ENCODE results near the gene PPP1R10.
A peak's percentile ranks its signal among the peaks of the same experiment; 100 is the strongest.

Gene PPP1R10

DNA sequence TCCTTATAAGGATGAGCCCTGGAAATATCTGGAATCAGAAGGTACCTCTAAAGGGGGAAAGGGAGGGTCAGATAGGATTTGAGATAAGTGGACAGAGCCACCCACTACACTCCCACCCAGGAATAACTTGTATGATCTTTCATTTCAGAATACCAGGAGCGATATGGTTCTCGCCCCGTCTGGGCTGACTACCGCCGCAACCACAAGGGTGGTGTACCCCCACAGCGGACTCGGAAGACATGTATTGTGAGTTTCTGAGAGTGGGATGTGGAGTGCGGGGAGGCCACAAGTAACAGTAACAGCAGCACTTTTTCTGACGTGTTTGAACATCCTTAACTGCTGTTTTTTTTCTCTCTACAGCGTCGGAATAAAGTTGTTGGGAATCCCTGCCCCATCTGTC lies 2.5 kb upstream of the PPP1R10 start:
- no peak for DNase-seq (ENCODE audit: low spot score)

DNA sequence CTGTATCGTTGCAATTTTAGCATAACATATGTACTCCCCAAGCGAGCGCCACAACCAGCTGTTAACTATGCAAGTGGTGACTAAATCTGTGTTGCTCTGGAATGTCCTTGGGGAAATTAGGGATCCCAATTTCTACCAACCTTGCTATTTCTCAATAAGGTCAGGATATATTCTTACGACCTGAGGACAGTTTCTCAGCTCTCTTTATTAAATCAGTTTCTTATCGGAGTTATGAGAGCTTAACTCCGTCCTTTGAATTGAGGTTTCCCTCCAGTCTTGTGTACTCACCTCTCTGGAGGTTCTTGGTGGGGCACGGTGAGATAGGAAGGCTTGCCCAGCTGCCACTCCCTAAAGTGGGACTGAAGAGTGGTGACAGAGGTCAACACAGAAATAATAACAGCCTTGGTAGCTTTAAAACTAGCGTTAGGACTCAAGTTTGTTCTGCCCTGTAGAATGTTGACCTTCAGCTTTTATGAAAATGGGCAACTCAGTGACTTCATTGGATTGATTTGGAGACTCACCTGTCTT lies 1.3 kb upstream of the PPP1R10 start:
- no peak for DNase-seq (ENCODE audit: low spot score)

DNA sequence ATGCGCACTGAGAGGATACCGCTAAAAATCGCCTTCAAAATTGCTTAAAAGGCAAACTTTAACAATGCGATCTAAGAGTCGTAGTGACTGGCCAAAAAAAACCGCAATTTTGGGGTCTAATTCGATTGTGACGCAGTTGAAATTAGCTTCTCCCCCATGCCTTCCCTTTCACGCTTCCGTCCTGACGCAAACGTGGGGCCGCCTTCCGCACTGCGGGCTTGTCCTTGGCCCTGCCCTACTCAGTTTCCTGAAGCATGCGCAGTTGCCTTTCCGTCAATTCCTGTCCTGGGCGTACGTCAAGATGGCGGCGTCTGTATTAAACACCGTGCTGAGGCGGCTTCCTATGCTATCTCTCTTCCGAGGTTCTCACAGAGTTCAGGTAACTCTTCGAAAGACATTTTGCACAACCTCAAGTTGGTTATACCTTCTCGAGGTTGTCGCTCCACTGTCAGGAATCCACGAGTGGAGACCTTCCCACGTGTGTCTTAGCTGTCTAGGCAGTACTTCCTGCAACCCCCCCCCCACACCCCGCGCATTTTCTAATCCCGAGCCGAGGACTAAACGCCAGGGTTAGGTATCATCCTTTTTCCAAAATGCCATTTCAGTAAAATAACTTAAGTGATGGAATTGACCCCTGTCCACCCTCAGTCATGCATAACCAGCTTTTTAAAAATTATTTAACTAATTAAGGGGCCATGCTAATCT lies 674 bp upstream of the PPP1R10 start, which contains the start of gene MRPS18B:
Gene MRPS18B (plus strand): TSS at position 276 of the 705 bp plus-strand sequence. CDS start 26 bp downstream, at position 302.
- peak; percentile 98 for DNase-seq (ENCODE audit: low spot score)

DNA sequence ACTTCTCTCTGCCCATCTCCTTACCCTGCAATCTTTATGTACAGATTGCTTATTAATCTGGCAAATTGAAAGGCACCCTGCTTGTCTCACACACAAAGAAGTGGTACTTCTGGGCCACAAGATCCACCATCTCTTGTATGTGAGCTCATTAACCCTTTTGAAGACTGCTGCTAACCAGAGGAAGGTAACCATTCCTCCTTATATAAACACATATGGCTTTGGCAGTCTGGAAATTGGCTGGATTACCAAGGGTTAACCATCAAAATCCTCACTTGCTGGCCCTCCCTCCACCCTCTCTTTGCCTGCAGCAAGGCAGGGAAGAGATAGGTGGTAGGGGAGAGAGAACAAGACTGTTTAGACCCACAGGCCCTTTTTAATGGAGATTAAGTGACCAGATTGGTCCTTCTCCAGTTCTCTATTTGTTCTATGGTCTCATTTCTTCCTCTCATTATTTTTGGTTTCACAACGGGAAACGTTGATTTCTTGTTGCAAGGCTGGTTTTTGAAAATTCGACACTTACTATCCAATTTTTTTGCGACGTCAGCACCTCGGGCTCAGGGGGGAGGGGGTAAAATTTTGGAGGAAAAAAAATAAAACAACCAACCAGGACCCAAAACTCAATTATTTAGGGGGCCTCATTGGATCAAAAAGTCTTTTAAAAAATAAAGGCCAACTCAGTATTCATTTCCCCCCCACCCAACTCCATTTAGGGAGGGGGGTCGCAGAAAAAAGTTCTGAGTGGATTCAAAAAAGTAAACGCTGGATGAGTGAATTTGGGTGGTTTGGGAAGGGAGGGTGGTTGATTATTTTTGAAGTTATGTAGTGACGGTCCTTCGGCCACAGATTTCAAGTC lies 859 bp downstream of the PPP1R10 start:
- peak; percentile 60 for DNase-seq (ENCODE audit: low spot score)

DNA sequence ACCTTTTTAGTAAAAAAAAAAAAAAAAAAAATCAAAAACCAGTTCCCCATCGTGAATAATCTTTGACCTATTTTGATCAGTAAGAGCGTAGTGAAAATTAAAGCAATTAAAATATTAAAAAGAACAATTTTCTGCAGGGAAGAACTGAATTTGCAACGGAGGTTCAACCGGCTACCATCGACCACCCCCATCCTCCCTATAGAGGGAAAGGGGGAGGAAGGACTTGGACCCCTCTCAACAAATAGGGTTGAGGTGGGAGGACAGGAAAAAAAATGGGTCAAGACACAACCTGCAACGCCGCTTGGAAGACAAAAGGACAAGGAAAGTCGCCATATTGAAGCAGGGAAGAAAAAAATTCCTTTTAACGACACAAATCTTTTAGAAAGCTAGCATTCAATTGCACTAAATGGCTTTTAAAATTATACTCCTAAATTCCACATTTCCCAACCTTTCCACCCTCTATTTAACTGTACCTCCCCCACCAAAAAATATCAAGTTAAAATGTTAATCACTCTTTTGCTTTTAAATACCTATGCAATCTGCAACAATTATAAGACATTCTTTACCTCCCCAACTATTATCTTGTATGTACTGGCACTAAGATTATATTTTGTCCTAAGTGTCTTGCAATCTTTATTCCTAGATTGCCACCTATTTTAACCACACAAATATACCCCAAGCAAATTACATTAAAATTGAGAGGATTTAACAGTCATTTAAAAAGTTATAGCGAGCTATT lies 1.7 kb downstream of the PPP1R10 start:
- DNase-seq (ENCODE audit: low spot score) = peak; percentile 77

DNA sequence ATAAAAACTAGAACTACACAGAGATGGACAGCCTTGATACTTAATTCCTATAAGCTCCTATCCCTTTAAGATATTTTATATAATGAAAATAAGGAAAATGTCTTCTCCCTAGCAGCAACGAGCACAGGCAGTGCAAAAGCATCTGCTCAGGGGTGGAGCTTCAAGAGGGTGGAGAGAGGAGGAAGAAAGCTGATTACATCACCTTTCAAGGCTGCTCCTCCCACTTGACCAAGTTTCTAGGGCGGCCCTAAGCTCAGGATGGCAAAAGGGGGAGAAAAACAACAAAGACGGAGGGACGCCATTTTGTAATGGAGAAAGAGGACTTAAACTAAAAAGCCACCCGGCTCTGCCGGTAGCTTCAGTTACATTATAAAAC lies 2.2 kb downstream of the PPP1R10 start:
- peak; percentile 98 for DNase-seq (ENCODE audit: low spot score)

DNA sequence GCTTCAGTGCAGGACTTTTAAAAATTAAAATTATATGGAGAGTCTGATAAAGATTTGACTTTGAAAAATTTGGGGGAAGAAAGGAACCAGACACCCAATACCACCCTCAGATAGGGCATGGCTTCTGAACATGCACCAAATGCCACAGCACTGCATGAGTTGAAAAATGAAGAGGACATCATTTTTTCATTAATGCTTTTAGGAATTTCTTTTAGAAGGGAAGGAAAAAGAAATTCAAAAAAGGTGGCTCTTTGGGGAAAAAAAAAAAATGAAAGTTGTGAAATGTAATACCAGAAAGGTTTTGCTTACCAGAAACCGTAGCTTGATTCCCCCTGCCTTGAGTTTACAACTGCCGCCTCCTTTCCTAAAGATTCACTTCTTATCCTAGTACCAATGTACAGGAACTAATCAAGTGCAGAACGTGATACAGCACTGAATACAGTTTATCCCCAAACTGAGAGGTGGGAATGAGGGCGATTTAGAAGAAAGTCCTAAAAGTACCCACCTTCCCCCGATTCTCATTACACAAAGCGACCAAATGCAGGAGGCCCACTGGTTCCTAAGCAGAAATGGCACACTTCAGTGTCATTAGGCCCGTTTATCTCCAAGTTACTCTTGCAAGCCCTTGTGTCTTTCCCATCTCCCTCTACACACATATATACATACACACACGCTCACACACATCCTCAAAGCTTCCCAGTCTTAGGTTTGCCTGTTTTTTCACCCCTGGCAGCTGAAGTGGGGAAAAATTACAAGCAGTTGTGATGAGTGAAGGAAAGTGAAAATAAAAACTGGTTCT lies 2.8 kb downstream of the PPP1R10 start:
- DNase-seq (ENCODE audit: low spot score) = peak; percentile 40

DNA sequence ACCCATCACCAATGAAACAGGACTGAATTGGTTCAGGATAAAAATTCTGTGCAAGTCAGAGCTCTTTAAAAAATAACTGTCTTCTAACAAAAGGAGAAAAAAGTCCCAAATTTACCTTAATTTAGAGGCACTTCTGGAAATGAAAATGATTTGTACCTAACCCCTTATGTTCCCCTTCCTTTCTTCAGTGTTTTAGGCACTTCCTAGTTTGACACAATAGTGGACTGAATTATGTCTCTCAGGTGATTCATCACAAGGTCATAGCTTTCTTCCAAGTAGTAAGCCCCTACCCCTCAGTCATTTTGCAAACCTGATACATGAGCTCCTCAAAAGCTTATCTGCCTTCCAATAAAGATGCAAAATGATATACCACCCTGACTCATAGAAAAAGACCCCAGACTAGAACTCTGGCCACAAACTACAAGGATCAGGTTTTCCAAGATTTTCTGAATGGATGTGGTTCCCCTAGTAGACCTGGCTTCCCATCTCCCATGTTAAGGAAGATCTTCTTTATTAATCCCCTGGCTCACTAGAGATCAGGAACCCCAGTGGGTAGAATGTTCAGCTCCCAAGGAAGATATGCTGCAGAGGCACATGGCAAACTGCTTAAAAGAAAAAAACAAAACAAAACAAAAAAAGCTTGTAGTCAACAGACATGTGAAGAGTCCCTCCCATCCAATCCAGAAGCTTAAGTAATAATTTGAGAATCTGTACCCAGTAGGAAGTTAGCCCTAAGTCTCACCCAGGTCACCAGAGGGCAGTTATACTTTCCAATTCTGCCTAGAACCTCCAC lies 3.6 kb downstream of the PPP1R10 start:
- DNase-seq (ENCODE audit: low spot score) = no peak

DNA sequence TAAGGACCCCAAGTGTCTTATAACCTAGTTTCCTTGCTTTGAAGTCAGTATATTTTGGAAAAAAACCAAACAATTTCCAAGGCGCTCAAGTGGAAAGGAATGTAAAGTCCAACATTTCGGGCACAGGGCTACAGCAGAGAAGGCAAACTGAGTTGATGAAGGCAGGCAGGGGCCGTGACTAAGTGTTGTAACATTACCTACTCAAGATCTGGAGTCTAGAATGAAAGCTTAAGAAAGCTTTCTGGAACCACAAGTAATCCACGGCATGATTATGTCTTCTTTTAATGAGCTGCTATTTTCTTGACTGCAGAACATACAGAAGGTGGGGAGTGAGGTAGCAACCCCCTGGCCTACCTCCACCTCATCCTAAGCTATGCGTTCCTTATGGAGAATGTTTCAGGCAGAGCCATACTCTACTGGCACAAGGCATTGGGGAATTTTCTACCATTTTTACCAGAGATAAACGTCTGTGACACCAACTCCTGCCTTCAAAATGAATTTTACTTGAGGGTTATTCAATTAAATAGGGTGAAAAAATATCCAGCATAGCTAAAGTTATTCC lies 4.3 kb downstream of the PPP1R10 start:
- no peak for DNase-seq (ENCODE audit: low spot score)

DNA sequence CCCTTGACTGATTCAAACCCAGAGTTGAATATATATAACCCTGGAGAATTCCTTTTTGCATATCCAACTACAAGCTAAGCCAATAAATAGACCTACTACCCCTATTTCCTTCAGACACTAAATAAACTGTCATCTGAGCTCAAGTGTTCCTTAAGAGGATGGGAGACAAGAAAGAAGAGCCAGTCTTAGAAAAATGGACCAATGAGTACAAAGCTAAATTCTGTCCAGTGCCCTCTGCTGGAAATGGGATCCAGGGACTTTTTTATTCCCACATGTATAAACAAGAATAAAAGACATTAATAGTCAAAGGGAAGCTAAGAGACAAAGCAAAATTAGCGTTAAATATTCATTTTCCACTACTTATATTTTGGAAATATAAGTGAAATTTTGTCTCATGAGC lies 4.8 kb downstream of the PPP1R10 start:
- DNase-seq (ENCODE audit: low spot score) = no peak

DNA sequence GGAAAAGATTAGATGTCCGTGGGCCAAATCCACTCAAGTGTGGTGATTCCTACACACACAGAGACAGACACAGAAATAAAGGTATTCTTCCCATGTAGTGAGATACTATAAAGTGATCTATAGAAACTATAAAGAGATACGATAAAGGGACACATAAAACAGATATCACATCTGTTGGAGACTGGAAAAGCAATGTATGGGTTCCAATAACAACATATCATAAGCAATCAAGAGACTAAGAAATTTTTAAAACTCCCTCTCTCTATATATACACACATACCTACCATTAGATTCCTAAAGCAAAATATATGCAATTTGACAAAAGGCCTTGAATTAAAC lies 5.2 kb downstream of the PPP1R10 start:
- DNase-seq (ENCODE audit: low spot score) = no peak

DNA sequence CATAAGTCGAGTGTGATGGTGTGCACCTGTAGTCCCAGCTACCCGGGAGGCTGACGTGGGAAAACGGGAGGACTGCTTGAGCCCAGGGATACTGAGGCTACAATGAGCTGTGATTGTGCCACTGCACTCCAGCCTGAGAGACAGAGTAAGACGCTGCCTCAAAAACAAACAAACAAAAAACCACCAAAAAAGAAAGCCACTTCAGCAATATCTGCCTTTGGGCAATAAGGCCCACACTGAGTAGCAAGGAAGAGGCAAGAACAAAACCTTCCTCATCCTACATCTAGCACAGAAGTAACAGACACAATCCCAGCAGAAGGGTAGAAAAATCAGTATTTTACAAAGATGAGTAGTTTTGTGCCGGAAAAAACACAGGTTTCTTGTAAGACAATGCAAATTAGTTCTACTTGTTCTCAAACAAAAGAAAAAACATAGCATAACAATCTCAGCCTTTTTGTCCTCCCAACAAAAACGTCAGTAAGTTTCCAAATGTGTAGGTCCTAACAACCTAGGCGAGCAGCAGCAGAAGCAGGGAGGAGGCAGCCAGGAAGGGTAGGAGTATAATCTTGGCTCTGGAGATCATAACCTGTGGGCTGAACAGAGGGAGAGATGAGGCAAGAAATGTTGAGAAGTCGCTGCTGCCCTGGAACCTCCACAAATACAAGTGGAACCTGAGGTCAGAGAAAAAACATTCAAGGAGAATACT lies 5.7 kb downstream of the PPP1R10 start:
- no peak for DNase-seq (ENCODE audit: low spot score)

DNA sequence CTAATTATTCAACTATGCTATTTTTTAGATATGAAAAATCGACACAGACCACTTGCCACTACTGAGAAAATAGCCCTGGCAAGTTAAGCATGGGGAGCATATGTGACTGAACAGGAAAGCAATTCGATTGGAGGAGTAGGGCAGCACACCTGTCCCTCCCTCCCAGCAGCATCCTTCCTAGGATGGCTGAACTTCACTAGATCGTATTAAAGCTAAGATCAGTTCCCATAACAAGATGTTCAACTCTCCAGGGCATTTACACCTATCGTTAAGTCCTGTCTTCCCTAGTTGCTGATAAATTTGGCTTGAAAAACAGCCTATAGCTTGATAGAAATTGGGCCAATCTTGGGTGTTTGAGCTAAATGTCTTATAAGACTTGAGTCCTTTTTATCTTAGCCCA lies 7.0 kb downstream of the PPP1R10 start:
- DNase-seq (ENCODE audit: low spot score) = no peak

DNA sequence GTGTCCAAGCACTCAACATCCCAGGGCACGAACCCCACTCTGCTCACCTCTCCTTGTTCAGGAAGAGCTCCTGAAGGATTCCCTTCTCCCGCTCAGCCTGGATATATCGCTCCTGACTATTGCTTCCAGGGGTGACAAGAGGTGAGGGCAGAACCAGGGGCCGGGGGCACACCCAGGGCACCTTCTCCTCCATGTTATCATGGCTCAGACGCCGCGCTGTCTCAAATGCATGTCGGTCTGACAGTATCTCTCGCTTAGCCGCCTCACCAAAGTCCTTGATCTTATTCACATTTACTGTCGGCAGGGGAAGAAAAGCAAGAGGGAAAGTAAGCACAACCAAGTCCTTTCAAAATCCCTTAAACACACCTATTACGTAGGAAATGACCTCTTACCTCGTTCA lies 13.1 kb downstream of the PPP1R10 start:
- no peak for DNase-seq (ENCODE audit: low spot score)

DNA sequence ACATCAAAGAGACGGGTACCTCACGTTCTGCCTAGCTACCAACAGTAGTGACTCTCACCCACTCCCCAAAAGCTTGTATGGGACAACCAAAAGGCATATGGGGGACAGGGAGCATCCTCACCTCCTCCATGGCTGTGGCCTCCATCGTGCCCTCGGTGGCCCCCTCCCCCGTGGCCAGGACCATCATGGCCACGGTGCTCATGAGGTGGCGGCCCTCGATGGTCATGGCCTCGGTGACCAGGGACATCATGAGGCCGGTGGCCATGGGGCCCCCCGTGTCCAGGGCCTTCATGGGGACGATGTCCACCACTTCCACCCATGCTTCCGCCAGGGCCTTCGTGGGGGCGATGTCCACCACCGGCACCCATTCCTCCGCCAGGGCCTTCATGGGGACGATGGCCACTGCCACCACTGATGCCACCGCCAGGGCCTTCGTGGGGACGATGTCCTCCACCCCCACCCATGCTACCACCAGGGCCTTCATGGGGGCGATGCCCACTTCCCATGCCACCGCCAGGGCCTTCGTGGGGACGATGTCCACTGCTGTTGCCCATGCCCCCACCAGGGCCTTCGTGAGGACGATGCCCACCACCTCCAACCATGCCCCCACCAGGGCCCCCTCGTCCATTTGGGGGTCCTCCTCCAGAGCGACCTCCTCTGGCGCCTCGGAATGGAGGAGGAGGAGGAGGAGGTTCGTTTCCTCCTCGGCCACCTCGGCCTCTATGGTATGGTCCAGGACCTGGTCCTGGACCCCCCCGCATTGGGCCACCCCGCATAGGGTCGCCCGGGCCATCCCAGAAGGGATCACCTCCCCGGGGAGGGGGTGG lies 15.0 kb downstream of the PPP1R10 start:
- DNase-seq (ENCODE audit: low spot score) = no peak

DNA sequence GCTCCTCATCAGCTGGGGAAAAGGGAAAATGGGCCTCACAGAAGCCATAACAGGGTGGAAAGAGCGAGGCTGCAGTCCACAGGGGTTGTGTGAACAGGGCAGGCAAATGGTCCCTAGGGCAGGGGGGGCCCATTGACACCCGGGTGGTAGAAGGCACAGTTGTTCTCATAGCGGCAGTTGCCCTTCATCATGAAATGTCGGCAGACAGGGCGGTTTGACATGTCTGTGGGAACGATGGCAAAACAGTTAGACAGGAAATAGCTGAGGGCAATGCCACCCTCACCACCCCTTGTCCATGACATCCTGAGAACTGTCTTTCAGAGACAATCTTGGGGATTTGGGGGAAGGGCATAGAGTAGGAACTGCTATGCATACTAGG lies 15.6 kb downstream of the PPP1R10 start:
- DNase-seq (ENCODE audit: low spot score) = no peak

DNA sequence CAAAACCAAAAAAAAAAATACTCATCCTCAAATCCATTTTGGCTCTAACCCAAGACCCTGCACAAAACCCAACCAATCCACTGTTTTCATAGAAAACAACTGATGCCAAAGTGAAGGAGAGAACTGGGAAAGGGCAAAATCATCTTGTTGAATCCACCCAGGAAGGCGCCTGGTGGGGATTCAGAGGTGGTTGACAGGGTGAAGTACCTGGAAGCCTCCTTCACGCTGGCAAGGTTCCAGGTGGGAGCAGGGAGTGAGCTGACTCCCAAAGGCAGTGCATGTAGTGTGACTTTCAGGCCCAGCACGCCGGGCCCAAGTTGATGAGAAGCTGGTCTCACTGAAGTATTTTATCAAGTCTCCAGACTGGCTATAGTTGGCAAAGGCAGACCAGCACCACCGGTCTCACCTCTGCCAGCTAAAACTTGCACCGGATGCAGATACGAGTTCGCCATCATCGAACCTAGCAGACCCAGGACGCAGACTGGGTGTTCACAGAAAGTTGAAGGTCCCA lies 16.5 kb downstream of the PPP1R10 start:
- DNase-seq (ENCODE audit: low spot score) = no peak

DNA sequence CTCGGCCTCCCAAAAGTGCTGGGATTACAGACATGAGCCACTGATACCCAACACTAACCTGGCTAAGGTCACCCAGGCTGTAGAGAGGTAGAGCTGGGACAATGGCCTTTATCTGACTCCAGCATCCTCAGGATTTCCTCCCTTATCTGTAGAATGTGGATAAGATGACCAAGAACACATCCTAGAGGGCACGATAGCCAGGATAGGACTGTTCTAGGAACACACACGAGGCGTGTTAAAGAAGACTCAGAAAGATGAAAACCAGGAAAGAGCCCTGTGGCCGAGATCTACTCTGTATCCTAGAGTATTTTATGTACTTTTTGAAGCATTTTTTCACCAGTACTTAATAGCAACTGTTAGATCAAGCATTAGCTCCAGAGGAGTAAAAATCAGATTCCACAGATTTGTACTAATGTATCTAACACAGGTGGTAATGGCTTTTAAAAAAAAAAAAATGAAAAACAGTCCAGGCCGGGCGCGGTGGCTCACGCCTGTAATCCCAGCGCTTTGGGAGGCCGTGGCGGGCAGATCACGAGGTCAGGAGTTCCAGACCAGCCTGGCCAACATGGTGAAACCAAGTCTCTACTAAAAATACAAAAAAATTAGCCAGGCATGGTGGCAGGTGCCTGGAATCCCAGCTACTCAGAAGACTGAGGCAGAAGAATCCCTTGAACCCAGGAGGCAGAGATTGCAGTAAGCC lies 17.3 kb downstream of the PPP1R10 start:
- DNase-seq (ENCODE audit: low spot score) = no peak
